HEK293 (cell line): Measurements from ENCODE around the gene AZIN2.

Experiments used
- BCL11A ChIP-seq: fragments of 450-650 bp; formaldehyde crosslinking; IDR thresholded peaks from 2 replicates; pipeline ENCODE4 v1.5.1; 2016; ENCODE audit warnings: low read depth, missing biosample characterization, missing genetic modification characterization
- GLIS2 ChIP-seq: fragments of 450-650 bp; formaldehyde crosslinking; IDR thresholded peaks from 2 replicates; pipeline ENCODE4 v1.5.1; 2016; ENCODE audit warnings: missing biosample characterization, missing genetic modification characterization
- IKZF3 ChIP-seq: fragments of 450-650 bp; IDR thresholded peaks from 2 replicates; pipeline ENCODE4 v1.5.0; 2018; ENCODE audit warnings: missing biosample characterization, mild to moderate bottlenecking, missing genetic modification characterization, moderate library complexity
- KLF7 ChIP-seq: fragments of 450-650 bp; formaldehyde crosslinking; IDR thresholded peaks from 2 replicates; pipeline ENCODE4 v1.5.1; 2016; ENCODE audit warnings: missing biosample characterization, missing genetic modification characterization, borderline replicate concordance
- PRDM1 ChIP-seq: fragments of 450-650 bp; formaldehyde crosslinking; IDR thresholded peaks from 2 replicates; pipeline ENCODE4; 2016; ENCODE audit warnings: missing biosample characterization, missing genetic modification characterization
- WT1 ChIP-seq: fragments of 450-650 bp; formaldehyde crosslinking; IDR thresholded peaks from 2 replicates; pipeline ENCODE4 v1.5.1; 2016; ENCODE audit warnings: missing biosample characterization, missing genetic modification characterization
- ZNF157 ChIP-seq: fragments of 450-650 bp; formaldehyde crosslinking; IDR thresholded peaks from 2 replicates; pipeline ENCODE4 v1.5.1; 2016; ENCODE audit warnings: missing biosample characterization, missing genetic modification characterization
- ZNF211 ChIP-seq: fragments of 450-650 bp; formaldehyde crosslinking; IDR thresholded peaks from 2 replicates; pipeline ENCODE4 v1.5.1; 2016; ENCODE audit warnings: low read depth, missing biosample characterization, missing genetic modification characterization
- ZNF239 ChIP-seq: fragments of 450-650 bp; formaldehyde crosslinking; IDR thresholded peaks from 2 replicates; pipeline ENCODE4 v1.5.1; 2016; ENCODE audit warnings: missing biosample characterization, missing genetic modification characterization
- ZNF24 ChIP-seq: fragments of 450-650 bp; formaldehyde crosslinking; IDR thresholded peaks from 2 replicates; pipeline ENCODE4 v1.5.1; 2016; ENCODE audit warnings: missing biosample characterization, missing genetic modification characterization
- ZNF280C ChIP-seq: fragments of 450-650 bp; formaldehyde crosslinking; IDR thresholded peaks from 2 replicates; pipeline ENCODE4 v1.5.1; 2016; ENCODE audit warnings: missing biosample characterization, missing genetic modification characterization
- ZNF280D ChIP-seq: fragments of 450-650 bp; formaldehyde crosslinking; IDR thresholded peaks from 2 replicates; pipeline ENCODE4 v1.5.1; 2016; ENCODE audit warnings: missing biosample characterization, missing genetic modification characterization
- ZNF324 ChIP-seq: fragments of 450-650 bp; formaldehyde crosslinking; IDR thresholded peaks from 2 replicates; pipeline ENCODE4 v1.5.1; 2016; ENCODE audit warnings: missing biosample characterization, missing genetic modification characterization
- ZNF341 ChIP-seq: fragments of 450-650 bp; formaldehyde crosslinking; IDR thresholded peaks from 2 replicates; pipeline ENCODE4; 2016; ENCODE audit warnings: low read depth, missing biosample characterization, missing genetic modification characterization
- ZNF354C ChIP-seq: fragments of 450-650 bp; formaldehyde crosslinking; IDR thresholded peaks from 2 replicates; pipeline ENCODE4 v1.5.1; 2016; ENCODE audit warnings: missing biosample characterization, missing genetic modification characterization, low read depth, borderline replicate concordance
- ZNF366 ChIP-seq: fragments of 450-650 bp; formaldehyde crosslinking; conservative IDR thresholded peaks from 2 replicates; pipeline ENCODE4 v1.5.1; 2016; ENCODE audit warnings: missing biosample characterization, missing genetic modification characterization
- ZNF394 ChIP-seq: fragments of 450-650 bp; formaldehyde crosslinking; IDR thresholded peaks from 2 replicates; pipeline ENCODE4 v1.5.1; 2016; ENCODE audit warnings: missing biosample characterization, missing genetic modification characterization, mild to moderate bottlenecking, moderate library complexity, borderline replicate concordance
- ZNF404 ChIP-seq: fragments of 450-650 bp; formaldehyde crosslinking; IDR thresholded peaks from 2 replicates; pipeline ENCODE4 v1.5.1; 2017; ENCODE audit warnings: missing biosample characterization, missing genetic modification characterization
- ZNF473 ChIP-seq: fragments of 450-650 bp; formaldehyde crosslinking; IDR thresholded peaks from 2 replicates; pipeline ENCODE4 v1.5.1; 2017; ENCODE audit warnings: missing biosample characterization, missing genetic modification characterization
- ZNF48 ChIP-seq: fragments of 450-650 bp; formaldehyde crosslinking; IDR thresholded peaks from 2 replicates; pipeline ENCODE4 v1.5.1; 2016; ENCODE audit warnings: missing biosample characterization, missing genetic modification characterization
- ZNF510 ChIP-seq: fragments of 450-650 bp; formaldehyde crosslinking; IDR thresholded peaks from 2 replicates; pipeline ENCODE4 v1.5.1; 2018; ENCODE audit warnings: mild to moderate bottlenecking, missing genetic modification characterization, missing biosample characterization; ENCODE audit not compliant: insufficient replicate concordance
- ZNF521 ChIP-seq: fragments of 450-650 bp; formaldehyde crosslinking; IDR thresholded peaks from 2 replicates; pipeline ENCODE4 v1.5.1; 2017; ENCODE audit warnings: missing biosample characterization, mild to moderate bottlenecking, missing genetic modification characterization
- ZNF600 ChIP-seq: fragments of 450-650 bp; formaldehyde crosslinking; IDR thresholded peaks from 2 replicates; pipeline ENCODE4 v1.5.1; 2016; ENCODE audit warnings: missing biosample characterization, missing genetic modification characterization
- ZNF610 ChIP-seq: fragments of 450-650 bp; formaldehyde crosslinking; IDR thresholded peaks from 2 replicates; pipeline ENCODE4 v1.5.1; 2016; ENCODE audit warnings: missing biosample characterization, missing genetic modification characterization, borderline replicate concordance
- ZNF626 ChIP-seq: fragments of 450-650 bp; sonication (Bioruptor Pico); formaldehyde crosslinking; IDR thresholded peaks from 2 replicates; pipeline ENCODE4 v1.5.1; 2018; ENCODE audit warnings: missing biosample characterization, missing genetic modification characterization, inconsistent platforms
- ZNF830 ChIP-seq: fragments of 450-650 bp; IDR thresholded peaks from 2 replicates; pipeline ENCODE4 v1.5.0; 2018; ENCODE audit warnings: missing biosample characterization, missing genetic modification characterization, low read depth, mild to moderate bottlenecking, moderate library complexity
- ZSCAN23 ChIP-seq: fragments of 450-650 bp; formaldehyde crosslinking; IDR thresholded peaks from 2 replicates; pipeline ENCODE4 v1.5.1; 2016; ENCODE audit warnings: missing biosample characterization, missing genetic modification characterization
- TF ChIP-seq, protein P1 (sequence below): fragments of 450-650 bp; formaldehyde crosslinking; IDR thresholded peaks from 2 replicates; pipeline ENCODE4 v1.5.1; 2016; ENCODE audit warnings: missing biosample characterization, missing genetic modification characterization
- TF ChIP-seq, protein P2 (sequence below): fragments of 450-650 bp; formaldehyde crosslinking; IDR thresholded peaks from 2 replicates; pipeline ENCODE4; 2016; ENCODE audit warnings: missing biosample characterization, missing genetic modification characterization
- TF ChIP-seq, protein P3 (sequence below): fragments of 450-650 bp; formaldehyde crosslinking; IDR thresholded peaks from 2 replicates; pipeline ENCODE4 v1.5.1; 2016; ENCODE audit warnings: missing biosample characterization, missing genetic modification characterization

Gene AZIN2

DNA sequence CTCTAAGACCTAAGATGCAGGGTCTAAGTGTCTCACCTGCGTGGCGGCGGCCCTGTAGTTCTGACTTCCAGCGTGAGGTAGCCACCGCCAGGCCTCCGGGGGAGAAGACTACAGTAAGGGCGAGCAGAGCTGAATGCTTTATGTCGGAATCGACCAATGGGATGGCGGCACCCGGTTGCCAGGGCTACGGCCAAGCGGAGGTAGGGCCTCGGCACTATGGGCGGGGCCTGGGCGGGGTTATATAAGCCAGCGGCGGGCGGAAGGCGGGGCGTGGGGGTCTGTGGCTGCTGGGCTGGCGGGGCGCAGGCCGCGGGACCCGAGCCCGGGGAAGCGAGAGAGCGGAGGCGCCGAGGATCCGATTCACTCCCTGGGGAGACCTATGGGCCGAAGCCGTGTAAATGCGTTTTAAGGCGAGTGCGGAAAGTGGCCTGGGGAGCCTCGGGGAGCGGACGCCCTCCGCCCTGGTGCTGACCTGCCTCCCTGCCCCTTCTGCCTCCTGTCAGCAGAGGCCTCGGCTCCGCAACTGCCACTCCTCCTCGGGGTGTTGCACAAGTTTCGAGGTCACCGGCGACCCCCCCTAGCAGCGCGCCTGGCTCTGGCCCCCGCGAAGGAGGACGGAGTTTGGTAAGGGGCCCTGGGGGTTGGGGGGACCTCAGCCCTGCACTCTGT lies at the start of gene AZIN2 (continued):
- TF ChIP-seq, protein P1, sequence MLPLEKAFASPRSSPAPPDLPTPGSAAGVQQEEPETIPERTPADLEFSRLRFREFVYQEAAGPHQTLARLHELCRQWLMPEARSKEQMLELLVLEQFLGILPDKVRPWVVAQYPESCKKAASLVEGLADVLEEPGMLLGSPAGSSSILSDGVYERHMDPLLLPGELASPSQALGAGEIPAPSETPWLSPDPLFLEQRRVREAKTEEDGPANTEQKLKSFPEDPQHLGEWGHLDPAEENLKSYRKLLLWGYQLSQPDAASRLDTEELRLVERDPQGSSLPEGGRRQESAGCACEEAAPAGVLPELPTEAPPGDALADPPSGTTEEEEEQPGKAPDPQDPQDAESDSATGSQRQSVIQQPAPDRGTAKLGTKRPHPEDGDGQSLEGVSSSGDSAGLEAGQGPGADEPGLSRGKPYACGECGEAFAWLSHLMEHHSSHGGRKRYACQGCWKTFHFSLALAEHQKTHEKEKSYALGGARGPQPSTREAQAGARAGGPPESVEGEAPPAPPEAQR (tag by site-specific recombination) = no peak
- TF ChIP-seq ZNF48 (tag by site-specific recombination) (no peak), ZNF830 (tag by site-specific recombination) (no peak), WT1 (tag by site-specific recombination) (no peak), IKZF3 (tag by site-specific recombination) (no peak), ZSCAN23 (tag by site-specific recombination) (no peak), ZNF280D (tag by site-specific recombination) (no peak), ZNF626 (tag by site-specific recombination) (no peak), ZNF157 (tag by site-specific recombination) (no peak), ZNF24 (tag by site-specific recombination) (no peak), GLIS2 (tag by site-specific recombination) (no peak), KLF7 (tag by site-specific recombination) (no peak; the same call in 1 of the 2 replicates), ZNF211 (tag by site-specific recombination) (no peak), ZNF404 (tag by site-specific recombination) (no peak), ZNF610 (no peak), BCL11A (no peak), PRDM1 (no peak), ZNF280C (tag by site-specific recombination) (no peak), ZNF354C (tag by site-specific recombination) (no peak), ZNF239 (tag by site-specific recombination) (no peak), ZNF473 (tag by site-specific recombination) (no peak), ZNF521 (no peak), ZNF600 (tag by site-specific recombination) (no peak), ZNF324 (tag by site-specific recombination) (no peak), ZNF366 (tag by site-specific recombination) (no peak), ZNF394 (no peak), ZNF510 (tag by site-specific recombination) (no peak), ZNF341 (peak; percentile 83)
- TF ChIP-seq, protein P2, sequence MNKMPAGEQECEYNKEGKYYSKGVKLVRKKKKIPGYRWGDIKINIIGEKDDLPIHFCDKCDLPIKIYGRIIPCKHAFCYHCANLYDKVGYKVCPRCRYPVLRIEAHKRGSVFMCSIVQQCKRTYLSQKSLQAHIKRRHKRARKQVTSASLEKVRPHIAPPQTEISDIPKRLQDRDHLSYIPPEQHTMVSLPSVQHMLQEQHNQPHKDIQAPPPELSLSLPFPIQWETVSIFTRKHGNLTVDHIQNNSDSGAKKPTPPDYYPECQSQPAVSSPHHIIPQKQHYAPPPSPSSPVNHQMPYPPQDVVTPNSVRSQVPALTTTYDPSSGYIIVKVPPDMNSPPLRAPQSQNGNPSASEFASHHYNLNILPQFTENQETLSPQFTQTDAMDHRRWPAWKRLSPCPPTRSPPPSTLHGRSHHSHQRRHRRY (tag by site-specific recombination) = no peak
- TF ChIP-seq, protein P3, sequence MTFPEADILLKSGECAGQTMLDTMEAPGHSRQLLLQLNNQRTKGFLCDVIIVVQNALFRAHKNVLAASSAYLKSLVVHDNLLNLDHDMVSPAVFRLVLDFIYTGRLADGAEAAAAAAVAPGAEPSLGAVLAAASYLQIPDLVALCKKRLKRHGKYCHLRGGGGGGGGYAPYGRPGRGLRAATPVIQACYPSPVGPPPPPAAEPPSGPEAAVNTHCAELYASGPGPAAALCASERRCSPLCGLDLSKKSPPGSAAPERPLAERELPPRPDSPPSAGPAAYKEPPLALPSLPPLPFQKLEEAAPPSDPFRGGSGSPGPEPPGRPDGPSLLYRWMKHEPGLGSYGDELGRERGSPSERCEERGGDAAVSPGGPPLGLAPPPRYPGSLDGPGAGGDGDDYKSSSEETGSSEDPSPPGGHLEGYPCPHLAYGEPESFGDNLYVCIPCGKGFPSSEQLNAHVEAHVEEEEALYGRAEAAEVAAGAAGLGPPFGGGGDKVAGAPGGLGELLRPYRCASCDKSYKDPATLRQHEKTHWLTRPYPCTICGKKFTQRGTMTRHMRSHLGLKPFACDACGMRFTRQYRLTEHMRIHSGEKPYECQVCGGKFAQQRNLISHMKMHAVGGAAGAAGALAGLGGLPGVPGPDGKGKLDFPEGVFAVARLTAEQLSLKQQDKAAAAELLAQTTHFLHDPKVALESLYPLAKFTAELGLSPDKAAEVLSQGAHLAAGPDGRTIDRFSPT = no peak
